Fibroblast of gingiva (primary cell): ENCODE measurements around the gene RAPGEF5.

Experiments
- DNase-seq: peaks from one replicate; pipeline ENCODE4 v3.0.0-alpha.2; 2011; ENCODE audit warnings: low read depth

Gene RAPGEF5

DNA sequence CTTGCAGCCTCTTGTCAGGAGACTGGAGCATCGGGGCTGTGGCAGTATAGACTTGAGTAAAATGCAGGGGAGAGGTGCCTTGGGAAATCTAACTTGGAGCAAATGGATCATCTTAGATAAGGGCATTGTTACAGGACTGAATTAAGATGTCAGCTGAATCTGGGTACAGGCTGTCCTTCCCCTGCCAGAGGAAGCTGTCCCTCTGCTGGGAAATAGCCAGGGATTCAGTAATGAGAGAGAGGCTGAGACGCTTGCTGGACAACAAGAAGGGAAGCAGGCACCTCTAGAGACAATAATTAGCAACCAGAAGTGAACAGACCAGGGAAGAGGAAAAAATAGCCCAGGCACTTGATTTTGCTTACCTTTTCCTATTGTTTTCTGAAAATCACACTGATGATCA is 20.7 kb upstream of the RAPGEF5 start:
- no peak for DNase-seq

DNA sequence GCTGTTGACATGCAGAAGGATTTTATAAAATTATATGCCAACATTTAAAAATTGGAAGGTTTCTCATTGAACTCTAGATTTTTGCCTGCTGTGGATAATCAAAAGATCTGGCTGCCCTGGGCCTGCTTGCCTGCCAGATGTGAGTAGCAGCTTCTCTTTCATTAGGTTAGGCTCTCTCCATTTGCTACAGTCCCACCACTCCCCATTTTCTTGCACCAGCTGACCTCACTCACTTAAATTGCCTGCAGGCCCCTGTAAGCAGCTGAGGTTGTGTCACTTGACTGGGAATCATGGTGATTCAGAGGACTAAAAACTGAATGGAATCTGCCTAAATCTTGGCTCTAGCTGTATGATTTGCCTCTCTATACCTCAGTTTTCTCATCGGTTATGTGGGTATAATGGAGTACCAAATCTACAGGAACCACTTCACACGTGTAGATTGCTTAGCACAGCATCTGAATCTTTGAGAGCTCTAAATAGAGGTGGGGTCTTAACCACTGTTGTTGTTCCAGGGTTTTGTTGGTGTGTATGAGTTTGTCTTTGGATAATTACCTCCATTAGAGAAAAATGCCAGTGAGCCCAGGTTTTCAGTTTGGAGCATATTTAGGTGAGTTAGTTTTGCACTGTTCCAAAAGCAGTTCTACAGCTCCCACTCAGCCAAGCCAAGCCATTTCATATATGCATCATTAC is 18.6 kb upstream of the RAPGEF5 start:
- peak; percentile 41 for DNase-seq

DNA sequence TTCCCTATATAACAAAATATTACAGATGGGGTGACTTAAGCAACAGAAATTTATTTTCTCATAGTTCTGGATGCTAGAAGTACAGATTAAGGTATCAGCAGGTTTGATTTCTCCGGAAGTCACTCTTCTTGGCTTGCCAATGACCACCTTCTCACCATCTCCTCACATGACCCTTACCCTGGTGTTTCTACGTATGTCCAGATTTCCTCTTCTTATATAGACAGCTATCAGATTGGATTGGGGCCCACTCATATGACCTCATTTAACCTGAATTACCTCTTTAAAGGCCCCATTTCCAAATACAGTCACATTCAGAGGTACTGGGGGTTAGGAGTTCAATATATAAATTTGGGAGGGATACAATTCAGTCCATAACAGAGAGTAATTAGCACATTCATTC is 17.0 kb upstream of the RAPGEF5 start:
- DNase-seq, result no peak

DNA sequence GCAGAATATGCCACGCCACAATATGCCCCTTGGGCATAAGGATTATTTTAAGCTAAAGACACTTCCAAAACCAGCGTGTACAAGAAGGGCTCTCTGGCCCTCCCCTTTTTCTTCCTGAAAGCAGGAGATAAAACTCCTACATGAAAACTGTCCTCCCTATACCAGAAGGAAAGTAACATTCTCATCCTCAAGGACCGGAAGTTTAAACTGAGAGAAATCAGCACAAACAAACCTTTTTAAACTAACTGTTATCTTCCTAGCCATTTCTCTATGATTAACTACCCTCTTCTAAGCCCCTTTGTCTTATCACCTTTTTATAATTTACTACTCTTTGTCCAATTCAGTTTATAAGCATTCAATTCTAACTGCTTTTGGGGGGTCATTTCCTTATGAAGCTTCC is 16.4 kb upstream of the RAPGEF5 start:
- no peak for DNase-seq

DNA sequence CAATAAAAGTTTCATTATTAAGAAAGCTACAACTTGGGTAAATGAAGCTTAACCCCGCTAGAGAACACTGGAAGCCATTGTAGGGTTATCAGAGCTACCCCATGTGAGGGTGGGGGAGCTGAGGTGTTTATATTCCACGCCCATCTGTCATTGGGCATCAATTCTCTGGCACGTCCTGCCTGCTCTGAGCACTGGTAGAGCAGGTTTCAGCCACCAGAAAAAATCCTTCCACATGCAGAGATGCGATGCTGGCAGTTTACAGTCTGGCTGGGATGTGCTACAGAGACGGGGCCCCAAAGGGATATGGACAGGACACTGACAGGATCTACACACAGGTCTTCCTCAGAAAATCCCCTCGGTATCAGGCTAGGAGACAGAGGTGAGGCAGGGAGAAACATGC is 15.9 kb upstream of the RAPGEF5 start:
- DNase-seq, result no peak

DNA sequence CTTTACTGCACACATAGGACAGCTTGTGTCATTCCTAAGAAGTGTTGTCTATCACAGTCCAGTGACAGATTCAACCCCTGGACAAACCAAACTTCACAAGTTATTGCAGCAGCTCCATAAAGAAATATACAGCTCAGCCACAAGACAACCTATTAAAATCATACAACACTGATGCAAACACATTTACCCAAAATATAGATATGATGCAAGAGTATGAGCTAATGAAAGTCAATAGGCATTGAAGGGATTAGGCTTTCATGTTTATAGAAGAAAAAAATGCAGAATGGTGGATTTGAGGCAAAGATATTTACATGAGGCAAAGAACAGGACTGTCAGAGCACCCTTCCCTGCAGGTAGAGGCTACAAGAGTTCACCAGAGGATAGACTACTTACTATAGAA is 14.9 kb upstream of the RAPGEF5 start:
- no peak for DNase-seq

DNA sequence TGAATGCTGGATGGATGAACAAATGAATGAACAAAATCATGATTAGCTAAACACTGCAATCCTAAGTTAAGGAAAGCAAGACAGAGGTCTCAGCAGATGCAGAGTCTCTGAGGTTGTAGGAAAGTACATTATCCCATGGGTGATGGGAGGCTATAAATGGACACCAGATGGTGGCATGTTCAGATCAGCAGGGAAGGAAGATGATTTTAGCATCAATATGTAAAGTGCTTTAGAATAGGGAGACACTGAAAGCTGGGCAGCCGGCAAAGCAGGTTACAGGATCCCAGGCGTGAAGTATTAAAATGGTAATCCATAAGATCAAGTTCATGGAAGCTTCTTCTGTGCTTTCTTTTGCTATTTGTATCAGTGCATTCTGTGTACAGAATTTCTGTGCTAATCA is 7.9 kb upstream of the RAPGEF5 start:
- no peak for DNase-seq

DNA sequence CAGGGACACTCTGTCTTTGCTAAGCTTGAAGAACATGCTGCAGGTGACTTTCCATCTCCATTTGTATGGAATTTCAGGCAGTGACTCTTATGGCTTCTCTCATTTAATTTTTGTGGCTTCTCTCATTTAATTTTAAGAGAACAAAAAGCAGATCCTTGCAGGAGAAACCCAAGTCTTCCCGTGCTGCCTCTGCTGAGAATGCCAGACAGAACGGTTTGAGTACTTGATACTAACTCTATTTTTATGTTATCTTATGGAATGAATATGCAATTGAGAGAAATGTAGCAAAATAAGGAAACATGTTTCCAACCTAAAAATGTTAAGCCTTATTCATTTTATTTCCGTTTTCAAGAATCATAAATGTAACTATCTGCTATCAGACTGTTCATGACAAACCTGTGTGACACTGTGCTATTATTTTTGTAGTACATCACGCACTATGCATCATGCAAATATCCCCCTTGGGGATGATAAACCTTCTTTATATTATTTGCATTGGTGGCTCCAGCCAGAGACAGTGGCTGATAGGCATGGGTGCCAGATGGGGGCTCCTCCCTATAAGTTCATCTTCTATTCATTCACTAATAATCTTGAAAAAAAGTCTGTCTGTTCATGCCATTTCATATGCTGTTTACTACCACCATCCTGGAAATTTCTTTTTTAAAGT is 6.9 kb upstream of the RAPGEF5 start:
- no peak for DNase-seq

DNA sequence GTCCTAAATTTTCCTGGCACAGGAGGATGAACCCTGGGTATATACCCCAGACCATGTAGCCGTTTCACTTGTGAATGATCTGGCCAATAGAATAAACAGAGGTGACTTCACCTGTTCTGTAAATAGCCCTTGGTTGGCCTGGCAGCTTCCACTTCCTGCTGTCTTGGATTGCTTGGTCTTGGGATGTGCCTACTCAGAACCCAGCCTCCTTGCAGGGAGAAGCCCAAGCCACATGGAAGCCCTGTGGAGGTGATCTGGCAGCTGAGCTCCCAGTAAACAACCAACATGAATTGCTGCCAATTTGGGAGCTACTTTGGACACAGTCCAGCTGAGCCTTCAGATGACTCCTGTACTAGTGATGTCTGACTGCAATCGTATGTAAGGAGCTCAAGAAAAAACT is 4.8 kb upstream of the RAPGEF5 start:
- no peak for DNase-seq

DNA sequence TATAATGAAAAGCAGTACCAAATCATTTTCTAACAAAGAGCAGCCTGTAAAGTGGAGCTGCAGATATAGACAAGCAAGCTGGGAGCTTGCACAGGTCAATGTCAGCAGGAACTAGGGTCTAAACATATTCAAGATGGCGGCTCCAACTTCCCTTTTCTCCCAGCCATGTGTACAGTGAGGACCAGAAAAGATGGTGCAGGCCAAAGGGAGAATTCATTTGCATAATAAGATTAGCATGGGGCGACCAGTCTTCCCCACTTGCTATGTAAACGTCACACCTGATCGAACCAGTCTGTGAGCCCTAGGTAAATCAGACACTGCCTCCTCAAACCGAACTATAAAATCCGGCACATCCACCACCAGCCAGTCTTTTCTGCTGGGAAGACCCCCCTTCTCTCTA is 4.4 kb upstream of the RAPGEF5 start:
- no peak for DNase-seq

DNA sequence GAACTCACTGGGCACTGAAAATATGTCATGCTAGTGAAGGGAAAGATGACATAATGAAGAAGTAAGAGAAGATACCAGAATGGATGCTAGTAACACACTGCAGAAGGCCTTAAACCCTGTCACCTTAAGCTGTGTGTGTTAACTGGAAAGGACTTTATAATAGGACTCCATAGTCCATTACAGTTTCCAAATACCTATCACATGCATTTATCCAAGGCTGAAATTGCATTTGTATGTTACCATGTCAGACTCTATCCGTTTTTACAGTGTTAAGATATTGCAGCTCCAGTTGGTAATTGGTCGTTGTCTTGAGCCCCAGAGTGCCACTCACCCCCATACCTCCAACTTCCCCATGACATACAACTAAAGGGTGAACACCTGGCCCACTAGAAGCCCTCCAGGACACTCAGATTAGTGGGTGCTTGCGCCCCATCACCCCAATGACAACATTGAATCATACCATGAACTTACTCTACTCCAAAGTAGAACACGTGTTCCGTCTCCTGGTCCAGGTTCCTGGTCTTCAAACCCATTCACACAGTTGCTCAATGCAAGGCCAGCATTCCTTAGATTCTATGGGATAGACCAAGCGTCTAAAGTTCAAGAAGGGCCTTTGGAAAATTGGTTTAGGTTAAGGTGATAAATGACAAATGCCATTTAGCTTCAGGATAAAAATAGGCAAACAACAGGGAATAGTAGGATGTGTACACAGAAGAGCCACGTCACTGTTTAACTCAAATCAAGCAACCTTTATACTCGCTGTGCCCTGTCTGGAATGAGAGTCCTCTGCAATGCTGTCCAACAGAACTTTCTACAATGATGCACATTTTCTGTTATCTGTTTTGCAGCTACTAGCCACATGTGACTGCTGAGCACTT is 2.1 kb upstream of the RAPGEF5 start:
- DNase-seq, result no peak

DNA sequence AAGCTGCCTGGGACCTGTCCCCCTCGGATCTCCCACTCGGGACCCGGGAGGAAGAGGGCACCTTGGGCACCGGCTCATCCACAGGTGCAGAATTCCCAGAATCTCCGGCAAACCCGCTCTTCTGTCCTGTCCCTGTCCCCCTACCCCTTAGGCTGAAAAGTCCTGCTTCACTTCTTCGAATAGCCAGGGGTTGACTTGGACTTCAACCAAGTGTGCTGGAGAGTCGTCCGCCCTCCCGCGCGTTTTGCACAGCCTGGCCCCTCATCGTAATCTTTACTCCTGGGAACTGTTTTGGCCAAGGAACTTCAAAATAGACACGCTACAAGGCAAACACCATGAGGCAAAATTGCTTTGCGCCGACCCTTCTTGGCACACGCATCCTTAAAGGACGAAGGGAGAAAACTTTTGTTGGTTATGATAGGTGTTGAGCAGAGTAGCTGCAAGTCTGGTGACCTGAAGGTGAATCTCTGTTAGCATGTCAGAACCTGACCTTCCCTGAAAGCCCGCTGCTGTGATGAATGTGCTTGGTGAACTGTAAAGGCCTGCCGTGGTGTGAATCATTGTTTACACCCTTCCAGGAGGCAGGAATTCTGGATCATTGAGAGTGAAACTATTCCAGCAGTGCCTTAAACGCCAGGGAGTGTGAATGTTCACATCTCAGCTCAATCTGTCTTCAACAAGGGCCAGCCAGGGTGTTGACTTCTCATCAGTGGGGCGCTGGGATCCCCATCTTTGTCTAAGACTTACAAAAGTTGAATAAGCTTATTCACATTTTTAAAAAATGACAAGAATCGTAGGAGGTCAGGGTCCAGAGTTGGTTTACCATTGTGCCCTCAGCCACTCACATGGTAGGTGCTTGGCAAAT is 589 bp upstream of the RAPGEF5 start:
- no peak for DNase-seq

DNA sequence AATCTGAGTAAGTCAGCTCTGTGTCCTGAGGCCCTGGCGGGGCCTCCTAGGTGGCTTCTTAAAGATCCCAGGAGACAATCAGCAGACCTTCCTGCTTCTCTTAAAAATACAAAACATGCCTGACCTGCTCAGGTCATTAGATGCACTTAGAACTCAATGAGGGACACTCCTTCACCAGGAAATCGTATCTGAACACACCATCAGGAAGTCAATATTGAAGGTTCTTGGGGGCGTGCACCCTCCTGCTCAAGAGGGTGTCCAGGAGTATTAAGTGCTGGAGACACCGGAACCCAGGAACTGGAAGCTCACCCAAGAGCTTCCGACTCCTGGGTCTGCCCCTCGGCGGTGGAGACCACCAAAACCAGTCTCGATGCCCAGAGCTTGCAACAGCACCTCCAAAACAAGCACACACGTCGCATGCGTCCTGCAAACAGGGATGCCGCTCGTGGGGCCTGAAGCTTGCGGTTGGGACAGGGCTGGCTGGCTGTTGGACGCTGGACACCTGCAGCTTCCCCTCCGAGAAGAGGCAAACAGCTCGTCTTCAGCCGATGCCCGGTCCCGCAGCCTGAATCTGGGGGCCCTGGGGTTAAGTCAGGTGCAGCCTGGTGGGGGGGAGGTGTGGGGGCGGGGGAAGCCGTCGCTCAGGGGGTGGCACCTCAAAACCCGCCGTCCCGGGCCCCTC is 803 bp downstream of the RAPGEF5 start:
- DNase-seq, result no peak

DNA sequence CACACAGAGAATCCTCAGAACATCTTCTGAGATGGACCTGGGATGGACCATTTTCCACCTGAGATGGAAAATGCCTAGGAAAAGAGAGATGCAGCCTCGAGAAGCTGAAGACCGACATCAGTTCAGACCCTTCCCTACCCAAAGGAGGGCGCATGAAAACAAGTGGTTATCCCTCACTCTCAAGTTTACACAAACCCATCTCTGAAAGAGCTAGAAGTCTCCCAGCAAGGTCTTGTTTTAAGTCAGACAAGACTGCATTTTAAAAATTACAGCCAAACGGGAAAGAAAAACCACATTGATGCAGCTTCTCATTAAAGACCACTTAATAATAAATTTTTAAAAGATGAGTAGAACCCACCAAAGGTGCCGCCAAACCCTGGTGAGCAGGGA is 1.3 kb downstream of the RAPGEF5 start:
- no peak for DNase-seq

DNA sequence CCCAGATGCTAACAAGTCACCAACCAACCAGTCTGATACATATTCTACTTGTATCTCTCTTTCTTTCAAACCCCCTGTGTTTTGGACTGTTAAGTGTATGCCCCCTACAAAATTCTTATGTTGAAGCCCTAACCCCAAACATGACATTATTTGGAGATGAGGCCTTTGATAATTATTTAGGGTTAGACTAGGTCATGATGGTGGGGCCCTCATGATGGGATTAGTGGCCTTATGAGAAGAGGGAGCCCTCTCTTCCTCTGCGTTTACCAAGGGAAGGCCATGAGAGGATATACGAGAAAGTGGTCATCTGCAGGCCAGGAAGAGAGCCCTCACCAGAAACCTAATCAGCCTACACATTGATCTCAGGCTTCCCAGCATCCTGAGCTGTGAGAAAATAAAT is 2.5 kb downstream of the RAPGEF5 start:
- DNase-seq, result no peak

DNA sequence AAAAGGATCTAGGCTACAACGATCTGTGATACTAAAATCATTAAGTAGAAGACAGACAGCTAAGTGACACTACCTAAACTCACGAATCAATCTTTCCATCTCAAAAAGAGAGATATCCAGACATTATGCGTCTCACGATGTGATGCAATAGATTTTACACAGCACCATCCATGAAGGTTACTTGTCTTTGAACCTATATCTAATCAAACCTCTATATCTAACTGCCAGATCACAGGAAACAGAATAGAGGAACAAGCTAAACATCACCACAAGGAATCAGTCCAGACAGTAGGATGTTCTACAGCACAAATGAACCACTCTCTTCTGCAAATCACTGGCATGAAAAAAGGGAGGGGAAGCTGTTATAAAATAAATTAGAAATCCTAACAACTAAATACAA is 4.1 kb downstream of the RAPGEF5 start:
- DNase-seq, result no peak

DNA sequence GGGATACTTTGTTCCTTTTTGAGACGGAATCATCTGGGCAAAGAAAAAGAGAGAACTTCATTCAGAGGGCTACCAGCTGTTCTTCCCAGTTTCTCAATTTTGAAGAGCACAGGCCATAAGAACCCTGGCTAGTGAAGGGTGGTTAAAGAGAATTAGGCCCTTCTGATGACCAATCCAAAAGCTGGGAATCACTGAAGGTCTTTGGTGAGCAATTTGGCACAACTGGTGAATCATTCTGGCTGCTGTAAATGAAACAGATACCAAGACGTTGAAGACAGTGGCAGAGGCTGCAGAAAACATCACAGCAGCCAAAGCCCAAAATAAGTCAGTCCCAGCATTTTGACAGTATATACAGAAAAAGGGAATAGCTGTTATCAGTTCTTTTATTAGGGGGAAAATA is 5.1 kb downstream of the RAPGEF5 start:
- peak; percentile 7 for DNase-seq

DNA sequence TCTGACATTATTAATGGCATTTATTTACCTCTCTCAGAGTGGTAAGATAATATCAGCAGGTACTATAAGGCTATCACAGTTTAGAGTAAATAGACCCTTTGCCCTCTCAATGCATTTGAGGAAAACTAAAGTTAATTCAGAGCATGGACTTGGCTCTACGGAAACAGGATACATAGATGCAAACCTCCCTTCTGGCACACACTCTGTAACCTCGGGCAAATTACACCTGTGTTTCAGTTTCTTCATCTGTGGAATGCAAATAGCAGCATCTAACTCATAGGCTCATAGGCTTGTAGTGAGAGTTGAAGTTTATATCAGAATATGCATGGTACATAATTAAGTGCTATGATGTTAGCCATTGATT is 5.6 kb downstream of the RAPGEF5 start:
- DNase-seq, result no peak

DNA sequence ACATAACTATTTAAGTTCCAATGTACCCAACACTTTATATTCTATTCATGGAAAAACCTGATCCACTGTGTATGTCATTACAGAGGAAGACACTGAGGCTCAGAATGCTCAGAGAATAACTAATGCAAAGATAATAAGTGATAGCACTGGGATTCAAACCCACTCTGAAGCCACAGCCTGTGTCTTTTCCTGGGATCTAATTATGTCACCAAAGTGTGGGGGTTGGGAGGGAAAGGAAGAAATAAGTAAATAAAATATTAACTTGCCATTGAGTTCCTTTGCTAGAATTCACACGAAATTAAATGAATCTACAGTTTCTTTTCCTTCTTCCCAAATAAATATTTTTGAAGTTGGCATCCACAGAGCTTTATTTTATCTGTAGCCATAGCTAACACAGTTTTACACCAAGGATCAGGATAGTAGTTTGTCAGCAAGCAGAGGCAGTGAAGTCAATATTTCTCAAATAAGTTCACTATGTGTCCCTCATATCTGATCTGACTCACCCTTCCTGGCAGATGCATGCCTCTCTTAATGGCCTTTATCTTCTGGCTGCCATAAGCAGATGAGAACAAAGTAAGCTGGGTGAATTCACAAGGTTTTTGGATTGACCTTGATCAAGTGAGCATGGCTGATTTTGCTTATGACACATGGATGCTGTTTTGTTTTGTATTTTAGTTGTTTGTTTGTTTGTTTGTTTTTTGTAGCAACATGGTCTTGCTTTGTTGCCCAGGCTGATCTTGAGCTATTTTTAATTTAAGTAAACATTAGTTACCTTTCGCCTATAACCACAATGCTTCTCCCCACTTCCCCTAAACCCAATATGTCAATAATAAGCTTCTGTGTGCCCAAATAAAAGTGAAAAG is 6.3 kb downstream of the RAPGEF5 start:
- DNase-seq, result no peak

DNA sequence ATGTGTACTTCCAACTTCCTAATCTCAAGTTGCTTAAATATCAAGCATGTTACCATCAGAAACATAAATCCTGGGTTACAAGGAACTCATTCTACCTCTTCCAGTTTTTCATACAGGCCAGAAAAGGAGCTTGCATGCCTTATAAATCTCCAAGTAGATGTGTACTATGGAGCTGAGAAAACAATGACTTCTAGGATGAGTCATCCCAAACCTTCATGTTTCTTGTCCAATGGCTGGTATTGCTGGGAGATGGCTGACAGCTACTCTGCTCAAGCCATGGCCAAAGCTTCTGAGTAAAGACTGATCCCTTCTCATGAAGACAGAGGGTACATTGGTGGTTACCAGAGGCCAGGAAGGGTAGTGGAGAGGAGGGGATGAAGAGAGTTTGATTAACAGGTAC is 8.6 kb downstream of the RAPGEF5 start:
- DNase-seq, result no peak
